DOHH2 (cell line): ENCODE data around the gene SLC6A16.
"Not testable (repeated sequence)": the region's sequence is repeated elsewhere in the genome, so short reads cannot be mapped to it uniquely, and the experiment has no call there.

Experiments
- H3F3A ChIP-seq: fragments of 200-600 bp; sonication (generic), shearing (Covaris generic); 2 replicates; pipeline ENCODE4 v1.6.0; 2016; ENCODE audit warnings: antibody characterized with exemption, mild to moderate bottlenecking; ENCODE audit not compliant: control insufficient read depth, insufficient read depth
- H3K27ac ChIP-seq: fragments of 200-600 bp; sonication (generic); 2 replicates; pipeline ENCODE4 v1.5.1; 2014; ENCODE audit warnings: low read depth, mild to moderate bottlenecking, low read length, moderate library complexity
- H3K27me3 ChIP-seq: fragments of 200-600 bp; sonication (generic); 2 replicates; pipeline ENCODE4 v1.6.1; 2014; ENCODE audit warnings: mild to moderate bottlenecking, low read length, mixed read lengths; ENCODE audit not compliant: control insufficient read depth
- H3K36me3 ChIP-seq: fragments of 200-600 bp; sonication (generic); 2 replicates; pipeline ENCODE4 v1.6.1; 2014; ENCODE audit warnings: mild to moderate bottlenecking, low read length, moderate library complexity, mixed read lengths; ENCODE audit not compliant: control insufficient read depth
- H3K4me1 ChIP-seq: fragments of 200-600 bp; sonication (generic); 2 replicates; pipeline ENCODE4 v1.6.1; 2014; ENCODE audit warnings: mild to moderate bottlenecking, low read length, mixed read lengths; ENCODE audit not compliant: control insufficient read depth
- H3K4me2 ChIP-seq: fragments of 200-600 bp; sonication (generic); 2 replicates; pipeline ENCODE4 v1.6.0; 2014; ENCODE audit warnings: mild to moderate bottlenecking, low read length, moderate library complexity
- H3K4me3 ChIP-seq: fragments of 200-600 bp; sonication (generic); 2 replicates; pipeline ENCODE4 v1.5.1; 2014; ENCODE audit warnings: mild to moderate bottlenecking, low read length, mixed read lengths
- H3K79me2 ChIP-seq: fragments of 200-600 bp; sonication (generic); 2 replicates; pipeline ENCODE4 v1.6.1; 2014; ENCODE audit warnings: mild to moderate bottlenecking, low read length, mixed read lengths; ENCODE audit not compliant: control insufficient read depth
- H3K9me2 ChIP-seq: fragments of 200-600 bp; sonication (generic); replicated peaks from 2 replicates; pipeline ENCODE4 v1.6.1; 2014; ENCODE audit warnings: mild to moderate bottlenecking, low read length, mixed read lengths; ENCODE audit not compliant: control insufficient read depth
- H3K9me3 ChIP-seq: fragments of 200-600 bp; sonication (generic); 2 replicates; pipeline ENCODE4 v1.6.1; 2014; ENCODE audit warnings: antibody characterized with exemption, low read length, mixed read lengths; ENCODE audit not compliant: control insufficient read depth, insufficient read depth
- H4K20me1 ChIP-seq: fragments of 200-600 bp; sonication (generic); 2 replicates; pipeline ENCODE4 v1.6.0; 2014; ENCODE audit warnings: low read depth, mild to moderate bottlenecking, antibody characterized with exemption, low read length, moderate library complexity; ENCODE audit not compliant: control insufficient read depth, insufficient read depth
- EZH2phosphoT487 ChIP-seq: fragments of 200-600 bp; sonication (generic); IDR thresholded peaks from 2 replicates; pipeline ENCODE4 v1.6.1; 2017; ENCODE audit warnings: borderline replicate concordance, mild to moderate bottlenecking, antibody characterized with exemption, low read length, moderate library complexity, mixed read lengths
- TF ChIP-seq, protein P1 (sequence below): fragments of 200-600 bp; sonication (generic); IDR thresholded peaks from one replicate; pipeline ENCODE4 v1.5.1; 2014; ENCODE audit warnings: antibody characterized with exemption, mild to moderate bottlenecking, low read depth, low read length; ENCODE audit not compliant: poor library complexity, severe bottlenecking

The SLC6A16 gene

DNA sequence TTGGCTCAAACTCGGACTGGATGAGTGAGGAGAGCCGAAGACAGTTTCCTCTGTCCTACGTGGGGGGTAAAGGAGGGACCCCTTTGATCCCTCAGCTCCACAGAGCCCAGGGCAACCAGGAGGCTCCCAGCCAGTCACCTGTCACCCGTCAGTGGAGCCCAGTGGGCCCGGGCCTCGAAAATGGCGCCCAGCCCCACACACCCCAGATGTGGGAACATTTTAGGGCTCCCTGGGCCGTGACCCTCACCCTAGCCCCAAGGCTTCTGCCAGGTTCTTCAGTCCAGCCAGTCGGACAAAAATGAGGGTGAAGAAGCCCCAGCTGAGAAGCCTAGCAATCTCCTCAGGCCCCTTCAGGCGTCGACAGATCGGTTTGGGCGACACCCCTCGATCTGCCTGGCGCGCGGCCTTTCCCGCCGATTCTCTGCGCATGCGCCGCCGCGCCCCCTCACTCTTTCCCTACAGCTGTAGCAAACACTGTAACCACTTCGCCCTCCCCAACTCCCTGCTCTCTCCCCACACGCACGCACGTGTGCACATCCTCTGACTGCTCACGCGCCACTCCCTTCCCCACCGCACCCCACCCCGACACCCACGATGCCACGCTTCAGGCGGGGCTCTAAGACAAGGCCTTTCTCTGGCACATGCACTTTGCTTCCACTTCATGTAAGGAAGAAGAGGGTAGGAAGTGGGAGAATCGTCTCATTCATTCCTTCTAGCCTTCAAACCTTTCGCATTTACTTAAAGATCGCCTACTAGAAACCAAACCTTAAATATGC, at the start of gene SLC6A16:
SLC6A16 (minus strand) TSS at position 391 of the 776 bp plus-strand sequence. CDS start 13,844 bp downstream, outside the sequence.
- Histone ChIP-seq H3F3A (peaks cover 55% of the 10 kb centered on the region), H3K4me3 (peak within 1 kb of the TSS; percentile 85), H4K20me1 (no peaks in the 10 kb centered on the region), H3K4me2 (peak within 1 kb of the TSS; percentile 99), H3K27me3 (no peaks in the 10 kb centered on the region), H3K27ac (peak within 1 kb of the TSS; percentile 97), H3K9me3 (peaks cover 8% of the 10 kb centered on the region), H3K79me2 (peaks cover 27% of the 10 kb centered on the region), H3K36me3 (peaks cover 35% of the 10 kb centered on the region), H3K4me1 (peaks cover 56% of the 10 kb centered on the region), H3K9me2 (no peaks in the 10 kb centered on the region)
- TF ChIP-seq, protein P1, sequence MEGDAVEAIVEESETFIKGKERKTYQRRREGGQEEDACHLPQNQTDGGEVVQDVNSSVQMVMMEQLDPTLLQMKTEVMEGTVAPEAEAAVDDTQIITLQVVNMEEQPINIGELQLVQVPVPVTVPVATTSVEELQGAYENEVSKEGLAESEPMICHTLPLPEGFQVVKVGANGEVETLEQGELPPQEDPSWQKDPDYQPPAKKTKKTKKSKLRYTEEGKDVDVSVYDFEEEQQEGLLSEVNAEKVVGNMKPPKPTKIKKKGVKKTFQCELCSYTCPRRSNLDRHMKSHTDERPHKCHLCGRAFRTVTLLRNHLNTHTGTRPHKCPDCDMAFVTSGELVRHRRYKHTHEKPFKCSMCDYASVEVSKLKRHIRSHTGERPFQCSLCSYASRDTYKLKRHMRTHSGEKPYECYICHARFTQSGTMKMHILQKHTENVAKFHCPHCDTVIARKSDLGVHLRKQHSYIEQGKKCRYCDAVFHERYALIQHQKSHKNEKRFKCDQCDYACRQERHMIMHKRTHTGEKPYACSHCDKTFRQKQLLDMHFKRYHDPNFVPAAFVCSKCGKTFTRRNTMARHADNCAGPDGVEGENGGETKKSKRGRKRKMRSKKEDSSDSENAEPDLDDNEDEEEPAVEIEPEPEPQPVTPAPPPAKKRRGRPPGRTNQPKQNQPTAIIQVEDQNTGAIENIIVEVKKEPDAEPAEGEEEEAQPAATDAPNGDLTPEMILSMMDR = no peak
- TF ChIP-seq EZH2phosphoT487 = no peak

DNA sequence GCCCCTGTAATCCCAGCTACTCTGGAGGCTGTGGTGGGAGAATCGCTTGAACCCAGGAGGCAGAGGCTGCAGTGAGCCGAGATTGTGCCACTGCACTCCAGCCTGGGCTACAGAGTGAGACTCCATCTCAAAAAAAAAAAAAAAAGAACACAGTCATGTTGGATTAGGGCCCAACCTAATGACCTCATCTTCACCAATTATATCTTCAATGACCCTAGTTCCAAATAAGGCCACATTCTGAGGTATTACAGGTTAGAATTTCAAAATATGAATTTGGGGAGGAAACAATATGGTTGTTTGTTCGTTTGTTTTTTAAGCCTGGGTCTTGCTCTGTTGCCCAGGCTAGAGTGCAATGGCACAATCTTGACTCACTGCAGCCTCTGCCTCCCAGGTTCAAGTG, 48.2 kb upstream of the SLC6A16 start:
- not testable (repeated sequence) for H3K4me3 ChIP-seq, H3K27ac ChIP-seq, H3F3A ChIP-seq, H4K20me1 ChIP-seq, H3K9me2 ChIP-seq, H3K79me2 ChIP-seq, H3K36me3 ChIP-seq, H3K27me3 ChIP-seq
- Histone ChIP-seq H3K4me2 (peak overlapping the region; percentile 53), H3K4me1 (peaks cover 11% of the 10 kb centered on the region), H3K9me3 (peaks cover 18% of the 10 kb centered on the region)

GRCh38 chr19:49371184-49371583, 46.2 kb upstream of the SLC6A16 start:
- peaks cover 11% of the 10 kb centered on the region for H3K4me1 ChIP-seq
- H3K4me3 ChIP-seq = no peak overlapping the region
- no peaks in the 10 kb centered on the region for H3F3A ChIP-seq
- no peaks in the 10 kb centered on the region for H3K79me2 ChIP-seq
- H3K9me3 ChIP-seq = peaks cover 18% of the 10 kb centered on the region
- peaks cover 6% of the 10 kb centered on the region; the same call in 1 of the 2 replicates for H3K27me3 ChIP-seq
- no peak for TF ChIP-seq EZH2phosphoT487
- TF ChIP-seq, protein P1 = no peak
- no peak overlapping the region for H3K4me2 ChIP-seq
- no peak overlapping the region for H3K27ac ChIP-seq
- H3K9me2 ChIP-seq = no peaks in the 10 kb centered on the region
- no peaks in the 10 kb centered on the region for H3K36me3 ChIP-seq
- H4K20me1 ChIP-seq = no peaks in the 10 kb centered on the region

DNA sequence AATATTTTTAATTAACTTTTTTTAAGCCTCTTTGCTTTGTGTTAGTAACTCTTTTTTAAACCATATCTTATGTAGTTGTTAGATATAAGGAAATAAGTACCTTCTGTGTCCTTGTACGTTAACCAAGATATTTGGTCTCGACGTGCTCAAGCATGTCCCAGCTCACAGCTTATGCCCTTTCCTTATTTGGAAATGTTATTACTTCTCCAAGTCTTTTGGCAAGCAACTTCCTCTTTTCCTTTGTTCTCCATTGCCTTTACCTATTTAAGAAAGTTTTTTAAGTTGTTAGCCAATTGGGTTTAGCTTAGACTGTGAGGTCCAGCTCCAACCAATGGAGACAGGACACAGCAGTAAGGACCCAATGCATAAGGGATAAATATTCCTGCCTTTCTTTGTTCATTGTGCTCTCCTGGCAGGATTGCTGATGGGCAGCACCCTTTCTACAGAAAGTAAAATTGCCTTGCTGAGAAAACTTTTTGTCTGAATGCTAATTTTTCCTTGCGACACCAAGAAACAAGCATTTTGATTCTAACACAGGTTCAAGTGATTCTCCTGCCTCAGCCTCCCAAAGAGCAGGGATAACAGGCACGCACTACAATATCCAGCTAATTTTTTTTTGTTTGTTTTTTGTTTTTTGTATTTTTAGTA, 43.8 kb upstream of the SLC6A16 start:
- Histone ChIP-seq H3K9me3 (peaks cover 18% of the 10 kb centered on the region), H3K4me3 (no peak overlapping the region), H3K4me1 (peaks cover 9% of the 10 kb centered on the region), H3F3A (no peaks in the 10 kb centered on the region), H3K79me2 (no peaks in the 10 kb centered on the region), H3K27ac (no peak overlapping the region), H3K4me2 (no peak overlapping the region), H3K9me2 (no peaks in the 10 kb centered on the region), H4K20me1 (no peaks in the 10 kb centered on the region), H3K27me3 (peaks cover under 1% of the 10 kb centered on the region), H3K36me3 (no peaks in the 10 kb centered on the region)
- no peak for TF ChIP-seq EZH2phosphoT487
